HG02870 (cell line): Measurements from ENCODE around the gene GAL3ST2.
"Not testable (repeated sequence)": the region's sequence is repeated elsewhere in the genome, so short reads cannot be mapped to it uniquely, and the experiment has no call there.

Source experiments
- ATAC-seq: cut with Tn5 transposase; IDR thresholded peaks from one replicate; pipeline ENCODE4 v1.9.1; 2021; ENCODE audit warnings: mild to moderate bottlenecking, moderate library complexity; ENCODE audit not compliant: unreplicated experiment

The GAL3ST2 gene

GRCh38 chr2:241776336-241777169 is at the start of gene GAL3ST2:
Gene GAL3ST2 (plus strand): TSS chr2:241776822. CDS start chr2:241776956, 134 bp downstream.
- no peak for ATAC-seq

- no peak for ATAC-seq
These were observed 48.6 kb upstream of the GAL3ST2 start for GRCh38 chr2:241728000-241728399.

- ATAC-seq = no peak
These were observed 48.0 kb upstream of the GAL3ST2 start for GRCh38 chr2:241728627-241729026.

- ATAC-seq = no peak
These were observed 46.8 kb upstream of the GAL3ST2 start for GRCh38 chr2:241729868-241730267.

GRCh38 chr2:241730671-241731293 is 45.8 kb upstream of the GAL3ST2 start:
- ATAC-seq = no peak

- not testable (repeated sequence) for ATAC-seq
These were observed 44.0 kb upstream of the GAL3ST2 start for GRCh38 chr2:241732513-241733186.

- ATAC-seq = no peak
These were observed 43.0 kb upstream of the GAL3ST2 start for GRCh38 chr2:241733391-241734207.

- ATAC-seq = peak; percentile 10
These were observed 42.5 kb upstream of the GAL3ST2 start for GRCh38 chr2:241734208-241734466.

- ATAC-seq = peak; percentile 72
These were observed 42.0 kb upstream of the GAL3ST2 start, which contains the start of gene D2HGDH for GRCh38 chr2:241734467-241735208. Gene D2HGDH (plus strand): TSS chr2:241734630. CDS start chr2:241735225, 595 bp downstream.

GRCh38 chr2:241736111-241736510 is 40.5 kb upstream of the GAL3ST2 start:
- ATAC-seq = no peak

GRCh38 chr2:241738040-241738686 is 38.5 kb upstream of the GAL3ST2 start:
- no peak for ATAC-seq

- no peak for ATAC-seq
These were observed 37.4 kb upstream of the GAL3ST2 start for GRCh38 chr2:241739177-241739576.

GRCh38 chr2:241739651-241740050 is 37.0 kb upstream of the GAL3ST2 start:
- ATAC-seq = no peak

- ATAC-seq = no peak
These were observed 35.6 kb upstream of the GAL3ST2 start for GRCh38 chr2:241741016-241741415.

GRCh38 chr2:241742320-241742939 is 34.2 kb upstream of the GAL3ST2 start:
- no peak for ATAC-seq

GRCh38 chr2:241743008-241743407 is 33.6 kb upstream of the GAL3ST2 start:
- ATAC-seq = not testable (repeated sequence)

GRCh38 chr2:241743620-241744019 is 33.0 kb upstream of the GAL3ST2 start:
- no peak for ATAC-seq

GRCh38 chr2:241744028-241744754 is 32.4 kb upstream of the GAL3ST2 start:
- ATAC-seq = no peak

- ATAC-seq = no peak
These were observed 31.3 kb upstream of the GAL3ST2 start for GRCh38 chr2:241745276-241745675.
